ENCODE measurements around the gene CLDN19.
"Not testable (repeated sequence)": the region's sequence is repeated elsewhere in the genome, so short reads cannot be mapped to it uniquely, and the experiment has no call there.

CLDN19 gene

GRCh38 chr1:42753070-42753469, 13.0 kb upstream of the CLDN19 start:
- H3K27me3 ChIP-seq (ENCODE audit: insufficient read depth, low read length), result no peaks in the 10 kb centered on the region
- peaks cover 80% of the 10 kb centered on the region for H3K36me3 ChIP-seq (ENCODE audit: insufficient read depth, low read length)
- H3K4me1 ChIP-seq (ENCODE audit: insufficient read depth, low read length), result no peaks in the 10 kb centered on the region
- peaks cover 12% of the 10 kb centered on the region for H3K9me3 ChIP-seq (ENCODE audit: low read length)
- no peak overlapping the region for H3K4me3 ChIP-seq (ENCODE audit: low read length)
- H2AFZ ChIP-seq (ENCODE audit: low read depth, low read length), result no peak overlapping the region

- H3K4me3 ChIP-seq (ENCODE audit: low read length), result no peak overlapping the region
- H3K27me3 ChIP-seq (ENCODE audit: insufficient read depth, low read length), result no peaks in the 10 kb centered on the region
- H3K4me1 ChIP-seq (ENCODE audit: insufficient read depth, low read length), result no peaks in the 10 kb centered on the region
- H3K36me3 ChIP-seq (ENCODE audit: insufficient read depth, low read length), result peaks cover 81% of the 10 kb centered on the region
- peaks cover 12% of the 10 kb centered on the region for H3K9me3 ChIP-seq (ENCODE audit: low read length)
- H2AFZ ChIP-seq (ENCODE audit: low read depth, low read length), result no peak overlapping the region
Measured at GRCh38 chr1:42752284-42752683, 12.2 kb upstream of the CLDN19 start.

GRCh38 chr1:42751511-42752070, 11.6 kb upstream of the CLDN19 start:
- H2AFZ ChIP-seq (ENCODE audit: low read depth, low read length); H3K27me3 ChIP-seq (ENCODE audit: insufficient read depth, low read length); H3K4me1 ChIP-seq (ENCODE audit: insufficient read depth, low read length); H3K4me3 ChIP-seq (ENCODE audit: low read length): not testable (repeated sequence)
- peaks cover 86% of the 10 kb centered on the region for H3K36me3 ChIP-seq (ENCODE audit: insufficient read depth, low read length)
- peaks cover 12% of the 10 kb centered on the region for H3K9me3 ChIP-seq (ENCODE audit: low read length)

GRCh38 chr1:42750041-42750440, 10.0 kb upstream of the CLDN19 start:
- Histone ChIP-seq H2AFZ (ENCODE audit: low read depth, low read length) (no peak overlapping the region), H3K4me3 (ENCODE audit: low read length) (no peak overlapping the region), H3K9me3 (ENCODE audit: low read length) (peaks cover 12% of the 10 kb centered on the region), H3K4me1 (ENCODE audit: insufficient read depth, low read length) (no peaks in the 10 kb centered on the region), H3K27me3 (ENCODE audit: insufficient read depth, low read length) (no peaks in the 10 kb centered on the region), H3K36me3 (ENCODE audit: insufficient read depth, low read length) (peaks cover 83% of the 10 kb centered on the region)

GRCh38 chr1:42748461-42749410, 8.7 kb upstream of the CLDN19 start:
- peaks cover 70% of the 10 kb centered on the region for H3K36me3 ChIP-seq (ENCODE audit: insufficient read depth, low read length)
- no peak overlapping the region for H3K4me3 ChIP-seq (ENCODE audit: low read length)
- no peaks in the 10 kb centered on the region for H3K27me3 ChIP-seq (ENCODE audit: insufficient read depth, low read length)
- H3K4me1 ChIP-seq (ENCODE audit: insufficient read depth, low read length), result no peaks in the 10 kb centered on the region
- no peak overlapping the region for H2AFZ ChIP-seq (ENCODE audit: low read depth, low read length)
- peaks cover 12% of the 10 kb centered on the region for H3K9me3 ChIP-seq (ENCODE audit: low read length)

GRCh38 chr1:42748021-42748420, 8.0 kb upstream of the CLDN19 start:
- peaks cover 12% of the 10 kb centered on the region for H3K9me3 ChIP-seq (ENCODE audit: low read length)
- H3K36me3 ChIP-seq (ENCODE audit: insufficient read depth, low read length), result peaks cover 65% of the 10 kb centered on the region
- H3K27me3 ChIP-seq (ENCODE audit: insufficient read depth, low read length), result no peaks in the 10 kb centered on the region
- no peak overlapping the region for H3K4me3 ChIP-seq (ENCODE audit: low read length)
- no peaks in the 10 kb centered on the region for H3K4me1 ChIP-seq (ENCODE audit: insufficient read depth, low read length)
- no peak overlapping the region for H2AFZ ChIP-seq (ENCODE audit: low read depth, low read length)

GRCh38 chr1:42747125-42747524, 7.1 kb upstream of the CLDN19 start:
- Histone ChIP-seq H3K9me3 (ENCODE audit: low read length) (peaks cover 10% of the 10 kb centered on the region), H3K4me3 (ENCODE audit: low read length) (no peak overlapping the region), H3K36me3 (ENCODE audit: insufficient read depth, low read length) (peaks cover 56% of the 10 kb centered on the region), H3K4me1 (ENCODE audit: insufficient read depth, low read length) (no peaks in the 10 kb centered on the region), H2AFZ (ENCODE audit: low read depth, low read length) (no peak overlapping the region), H3K27me3 (ENCODE audit: insufficient read depth, low read length) (no peaks in the 10 kb centered on the region)

- H3K4me1 ChIP-seq (ENCODE audit: insufficient read depth, low read length), result no peaks in the 10 kb centered on the region
- no peak overlapping the region for H2AFZ ChIP-seq (ENCODE audit: low read depth, low read length)
- H3K27me3 ChIP-seq (ENCODE audit: insufficient read depth, low read length), result no peaks in the 10 kb centered on the region
- peaks cover 51% of the 10 kb centered on the region for H3K36me3 ChIP-seq (ENCODE audit: insufficient read depth, low read length)
- H3K4me3 ChIP-seq (ENCODE audit: low read length), result no peak overlapping the region
- H3K9me3 ChIP-seq (ENCODE audit: low read length), result peaks cover 5% of the 10 kb centered on the region
Measured at GRCh38 chr1:42746436-42747105, 6.5 kb upstream of the CLDN19 start.

- no peak overlapping the region for H3K4me3 ChIP-seq (ENCODE audit: low read length)
- no peak overlapping the region for H2AFZ ChIP-seq (ENCODE audit: low read depth, low read length)
- no peaks in the 10 kb centered on the region for H3K27me3 ChIP-seq (ENCODE audit: insufficient read depth, low read length)
- H3K9me3 ChIP-seq (ENCODE audit: low read length), result peaks cover 4% of the 10 kb centered on the region
- H3K4me1 ChIP-seq (ENCODE audit: insufficient read depth, low read length), result peaks cover 2% of the 10 kb centered on the region
- peaks cover 50% of the 10 kb centered on the region for H3K36me3 ChIP-seq (ENCODE audit: insufficient read depth, low read length)
Measured at GRCh38 chr1:42745851-42746250, 5.8 kb upstream of the CLDN19 start.

- no peak overlapping the region for H2AFZ ChIP-seq (ENCODE audit: low read depth, low read length)
- H3K9me3 ChIP-seq (ENCODE audit: low read length), result no peaks in the 10 kb centered on the region
- no peaks in the 10 kb centered on the region for H3K27me3 ChIP-seq (ENCODE audit: insufficient read depth, low read length)
- H3K36me3 ChIP-seq (ENCODE audit: insufficient read depth, low read length), result peaks cover 38% of the 10 kb centered on the region
- no peak overlapping the region for H3K4me3 ChIP-seq (ENCODE audit: low read length)
- H3K4me1 ChIP-seq (ENCODE audit: insufficient read depth, low read length), result peaks cover 15% of the 10 kb centered on the region
Measured at GRCh38 chr1:42744148-42744413, 4.0 kb upstream of the CLDN19 start.

- H3K4me3 ChIP-seq (ENCODE audit: low read length), result no peak overlapping the region
- peaks cover 32% of the 10 kb centered on the region for H3K36me3 ChIP-seq (ENCODE audit: insufficient read depth, low read length)
- no peak overlapping the region for H2AFZ ChIP-seq (ENCODE audit: low read depth, low read length)
- H3K9me3 ChIP-seq (ENCODE audit: low read length), result no peaks in the 10 kb centered on the region
- H3K4me1 ChIP-seq (ENCODE audit: insufficient read depth, low read length), result peaks cover 15% of the 10 kb centered on the region
- no peaks in the 10 kb centered on the region for H3K27me3 ChIP-seq (ENCODE audit: insufficient read depth, low read length)
Measured at GRCh38 chr1:42743317-42744147, 3.5 kb upstream of the CLDN19 start.

GRCh38 chr1:42742617-42743316, 2.7 kb upstream of the CLDN19 start:
- Histone ChIP-seq H3K27me3 (ENCODE audit: insufficient read depth, low read length) (no peaks in the 10 kb centered on the region), H3K9me3 (ENCODE audit: low read length) (no peaks in the 10 kb centered on the region), H3K4me1 (ENCODE audit: insufficient read depth, low read length) (peaks cover 15% of the 10 kb centered on the region), H3K36me3 (ENCODE audit: insufficient read depth, low read length) (peaks cover 24% of the 10 kb centered on the region), H2AFZ (ENCODE audit: low read depth, low read length) (no peak overlapping the region), H3K4me3 (ENCODE audit: low read length) (no peak overlapping the region)
